ENCODE results near the gene CYP2J2. TPM values are rescaled to one million over a fixed set of nuclear protein-coding genes. Genes with fewer than 3 reads are reported as not detected.

The CYP2J2 gene
- total and polyA plus RNA-seq, 2 donors (not counting 1 experiment from before 2014, with no cell fraction given), result 0.34 to 0.91 TPM

GRCh38 chr1:59967780-59968179 lies 41.2 kb upstream of the CYP2J2 start:
- H3K4me1 ChIP-seq (ENCODE audit: control insufficient read depth in 2 of 2, insufficient read depth in 2 of 2, low read length in 2 of 2), result peaks cover 3 to 5% of the 10 kb centered on the region in 2 donors
- no peak for TF ChIP-seq EZH2 (IDR thresholded peaks at IDR 0.05; ENCODE audit: borderline replicate concordance, insufficient read depth, low read depth, low read length, poor library complexity, severe bottlenecking)
- TF ChIP-seq CTCF (IDR thresholded peaks at IDR 0.05), result no peak
- H3K27me3 Mint-ChIP-seq, result peaks cover 8% of the 10 kb centered on the region
- H3K9me3 Mint-ChIP-seq (ENCODE audit: insufficient read depth), result no peaks in the 10 kb centered on the region
- no peak overlapping the region for H3K4me3 ChIP-seq (ENCODE audit: control extremely low read depth in 1 of 5, extremely low read depth in 1 of 5, insufficient read depth in 1 of 5, low read depth in 2 of 5, low read length in 4 of 5)
- no peaks in the 10 kb centered on the region for H3K36me3 ChIP-seq (replicated peaks in 1 of 2; ENCODE audit: control extremely low read depth in 1 of 2, control insufficient read depth in 1 of 2, extremely low read depth in 1 of 2, insufficient read depth in 2 of 2, low read length in 1 of 2)
- ChIA-PET POLR2A (no interaction called here), CTCF (interaction anchor here (5.0 kb wide), 1 partner anchor 10 kb away, joined by 36 read pairs; no protein-coding TSS in a partner anchor)
- no peaks in the 10 kb centered on the region for H4K20me1 ChIP-seq (ENCODE audit: control insufficient read depth, insufficient read depth, low read length, poor library complexity, severe bottlenecking)
- DNase-seq, result no peak
- H2AFZ ChIP-seq (ENCODE audit: insufficient read depth, low read depth, low read length, poor library complexity, severe bottlenecking), result no peak overlapping the region
- H3K4me3 Mint-ChIP-seq, result no peak overlapping the region
- ATAC-seq (ENCODE audit: low read depth), result no peak
- no peak overlapping the region for H3K4me2 ChIP-seq (replicated peaks; ENCODE audit: low read depth, low read length, poor library complexity, severe bottlenecking)
- H3K27ac Mint-ChIP-seq, result no peak overlapping the region
- intact Hi-C loops (cut with micrococcal nuclease), result no loop called here
- no peak overlapping the region for H3K27ac ChIP-seq (ENCODE audit: low read length in 2 of 2)
- H3K27me3 ChIP-seq (replicated peaks in 1 of 4; ENCODE audit: control extremely low read depth in 1 of 4, control insufficient read depth in 3 of 4, insufficient read depth in 4 of 4, low read length in 3 of 4), result no peaks in the 10 kb centered on the region
- 89% methylated on average over 3 of the region's 3 CpGs for WGBS (ENCODE audit: insufficient coverage)
- peaks cover 5% of the 10 kb centered on the region for H3K4me1 Mint-ChIP-seq
- no peaks in the 10 kb centered on the region for H3K79me2 ChIP-seq (ENCODE audit: control insufficient read depth, insufficient read depth, low read length)
- no peak overlapping the region for H3K9ac ChIP-seq (ENCODE audit: low read length)
- H3K9me3 ChIP-seq (ENCODE audit: control extremely low read depth in 1 of 3, control insufficient read depth in 2 of 3, insufficient read depth in 1 of 3, low read length in 2 of 3), result no peaks in the 10 kb centered on the region

- Mint-ChIP-seq H3K27me3 (peaks cover 5% of the 10 kb centered on the region), H3K4me1 (peaks cover 5% of the 10 kb centered on the region), H3K27ac (no peak overlapping the region), H3K4me3 (no peak overlapping the region), H3K9me3 (ENCODE audit: insufficient read depth) (no peaks in the 10 kb centered on the region)
- Histone ChIP-seq H4K20me1 (ENCODE audit: control insufficient read depth, insufficient read depth, low read length, poor library complexity, severe bottlenecking) (no peaks in the 10 kb centered on the region), H2AFZ (ENCODE audit: insufficient read depth, low read depth, low read length, poor library complexity, severe bottlenecking) (no peak overlapping the region), H3K4me3 (ENCODE audit: control extremely low read depth in 1 of 5, extremely low read depth in 1 of 5, insufficient read depth in 1 of 5, low read depth in 2 of 5, low read length in 4 of 5) (no peak overlapping the region), H3K36me3 (replicated peaks in 1 of 2; ENCODE audit: control extremely low read depth in 1 of 2, control insufficient read depth in 1 of 2, extremely low read depth in 1 of 2, insufficient read depth in 2 of 2, low read length in 1 of 2) (no peaks in the 10 kb centered on the region), H3K27me3 (replicated peaks in 1 of 4; ENCODE audit: control extremely low read depth in 1 of 4, control insufficient read depth in 3 of 4, insufficient read depth in 4 of 4, low read length in 3 of 4) (no peaks in the 10 kb centered on the region), H3K9me3 (ENCODE audit: control extremely low read depth in 1 of 3, control insufficient read depth in 2 of 3, insufficient read depth in 1 of 3, low read length in 2 of 3) (no peaks in the 10 kb centered on the region), H3K79me2 (ENCODE audit: control insufficient read depth, insufficient read depth, low read length) (no peaks in the 10 kb centered on the region), H3K4me1 (ENCODE audit: control insufficient read depth in 2 of 2, insufficient read depth in 2 of 2, low read length in 2 of 2) (peaks cover 3 to 5% of the 10 kb centered on the region in 2 donors), H3K4me2 (replicated peaks; ENCODE audit: low read depth, low read length, poor library complexity, severe bottlenecking) (no peak overlapping the region), H3K27ac (ENCODE audit: low read length in 2 of 2) (no peak overlapping the region), H3K9ac (ENCODE audit: low read length) (no peak overlapping the region)
- intact Hi-C loops (cut with micrococcal nuclease), result no loop called here
- POLR2A ChIA-PET, result no interaction called here
- TF ChIP-seq CTCF (IDR thresholded peaks at IDR 0.05) (no peak), EZH2 (IDR thresholded peaks at IDR 0.05; ENCODE audit: borderline replicate concordance, insufficient read depth, low read depth, low read length, poor library complexity, severe bottlenecking) (no peak)
- no peak for ATAC-seq (ENCODE audit: low read depth)
- DNase-seq, result no peak
- CTCF ChIA-PET, result interaction anchor here (1.5 to 5.0 kb wide), 2 partner anchors 11 to 17 kb away, joined by 5 to 36 read pairs; no protein-coding TSS in a partner anchor
- WGBS (ENCODE audit: insufficient coverage), result 23% methylated on average over 5 of the region's 6 CpGs
Observed at GRCh38 chr1:59967141-59967697, 40.6 kb upstream of the CYP2J2 start.
